DND-41 (cell line): ENCODE measurements around the gene MAGIX.

Experiments
- CTCF ChIP-seq: IDR thresholded peaks from 2 replicates; pipeline ENCODE4 v1.5.1; 2012; ENCODE audit warnings: borderline replicate concordance, low read length, moderate library complexity, mild to moderate bottlenecking; ENCODE audit not compliant: poor library complexity, severe bottlenecking; ENCODE audit errors: extremely low read depth
- EZH2 ChIP-seq: IDR thresholded peaks from 3 replicates; pipeline ENCODE4 v1.6.1; 2012; ENCODE audit warnings: borderline replicate concordance, low read depth, mild to moderate bottlenecking, moderate library complexity, low read length, inconsistent platforms; ENCODE audit not compliant: severe bottlenecking

GRCh38 chrX:49209434-49210251 is 47.1 kb downstream of the MAGIX start:
- TF ChIP-seq CTCF (no peak), EZH2 (no peak)
